SK-N-SH (cell line): ENCODE measurements around the gene DAPK3.

Source experiments
- POLR2AphosphoS5 ChIP-seq: IDR thresholded peaks from 2 replicates; pipeline ENCODE4 v1.6.1; 2012; ENCODE audit warnings: low read depth, low read length
- TF ChIP-seq, protein P1 (sequence below): fragments of 200-600 bp; sonication (generic); IDR thresholded peaks from 2 replicates; pipeline ENCODE4 v1.6.1; 2017; ENCODE audit warnings: antibody characterized with exemption, mild to moderate bottlenecking, moderate library complexity
- TF ChIP-seq, protein P2 (sequence below): IDR thresholded peaks from 2 replicates; pipeline ENCODE4 v1.4.0; 2012; ENCODE audit warnings: low read depth

DNA sequence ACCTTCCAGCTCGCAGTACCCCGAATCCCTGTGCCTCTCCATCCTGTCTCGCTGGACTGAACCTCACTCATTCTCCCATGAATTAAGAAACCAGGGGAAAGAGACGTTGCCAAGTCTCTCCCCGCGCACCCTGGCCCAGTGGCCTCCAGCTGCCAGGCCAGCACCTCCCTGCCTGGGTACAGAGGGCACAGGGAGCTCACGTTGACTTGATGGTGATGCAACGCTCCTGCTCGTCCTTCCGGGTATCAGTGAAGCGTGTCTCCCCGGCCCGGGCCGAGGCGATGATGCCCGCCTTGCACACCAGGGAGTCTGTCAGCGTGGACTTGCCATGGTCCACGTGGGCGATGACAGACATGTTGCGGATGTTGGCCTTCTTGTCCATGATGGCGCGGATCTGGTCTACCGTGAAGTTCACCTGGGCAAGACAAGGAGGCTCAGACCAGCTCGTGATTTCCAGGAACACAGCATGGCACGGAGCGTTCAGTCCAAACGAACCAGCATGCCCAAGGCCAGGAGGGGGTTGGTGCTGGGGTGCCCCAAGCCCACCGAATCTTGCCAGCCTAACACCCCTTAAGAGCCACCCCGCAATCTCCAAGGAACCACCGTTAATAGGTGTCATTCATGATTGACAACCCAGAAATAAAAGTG is 13.2 kb upstream of the DAPK3 start:
- TF ChIP-seq, protein P1, sequence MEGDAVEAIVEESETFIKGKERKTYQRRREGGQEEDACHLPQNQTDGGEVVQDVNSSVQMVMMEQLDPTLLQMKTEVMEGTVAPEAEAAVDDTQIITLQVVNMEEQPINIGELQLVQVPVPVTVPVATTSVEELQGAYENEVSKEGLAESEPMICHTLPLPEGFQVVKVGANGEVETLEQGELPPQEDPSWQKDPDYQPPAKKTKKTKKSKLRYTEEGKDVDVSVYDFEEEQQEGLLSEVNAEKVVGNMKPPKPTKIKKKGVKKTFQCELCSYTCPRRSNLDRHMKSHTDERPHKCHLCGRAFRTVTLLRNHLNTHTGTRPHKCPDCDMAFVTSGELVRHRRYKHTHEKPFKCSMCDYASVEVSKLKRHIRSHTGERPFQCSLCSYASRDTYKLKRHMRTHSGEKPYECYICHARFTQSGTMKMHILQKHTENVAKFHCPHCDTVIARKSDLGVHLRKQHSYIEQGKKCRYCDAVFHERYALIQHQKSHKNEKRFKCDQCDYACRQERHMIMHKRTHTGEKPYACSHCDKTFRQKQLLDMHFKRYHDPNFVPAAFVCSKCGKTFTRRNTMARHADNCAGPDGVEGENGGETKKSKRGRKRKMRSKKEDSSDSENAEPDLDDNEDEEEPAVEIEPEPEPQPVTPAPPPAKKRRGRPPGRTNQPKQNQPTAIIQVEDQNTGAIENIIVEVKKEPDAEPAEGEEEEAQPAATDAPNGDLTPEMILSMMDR, result no peak
- no peak for TF ChIP-seq POLR2AphosphoS5
- TF ChIP-seq, protein P2, sequence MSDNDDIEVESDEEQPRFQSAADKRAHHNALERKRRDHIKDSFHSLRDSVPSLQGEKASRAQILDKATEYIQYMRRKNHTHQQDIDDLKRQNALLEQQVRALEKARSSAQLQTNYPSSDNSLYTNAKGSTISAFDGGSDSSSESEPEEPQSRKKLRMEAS, result peak; percentile 91
